IMR-90 (cell line): Measurements from ENCODE around the gene PPIP5K2. TPM values are rescaled to one million over a fixed set of nuclear protein-coding genes. Genes with fewer than 3 reads are reported as not detected.

ENCODE experiments used
- ATAC-seq: fragments of 200-7000 bp; cut with Tn5 transposase; 2 replicates; pipeline ENCODE4 v1.9.1; 2020; ENCODE audit warnings: low read depth, mild to moderate bottlenecking, moderate library complexity
- BruUV-seq: library from RNA; stranded (reverse); fragments of 400-500 nt; replicated peaks from 2 replicates; lab custom pipeline; 2021; lab: Mats Ljungman, UMichigan
- CTCF ChIA-PET: fragments of 300-600 bp; formaldehyde crosslinking; extraction: SDS; loops from one replicate; lab custom pipeline; 2021; ENCODE audit warnings: antibody characterized with exemption; lab: Yijun Ruan, JAX
- POLR2A ChIA-PET: fragments of 300-600 bp; sonication (Branson Sonifier 250); formaldehyde crosslinking; loops from one replicate; lab custom pipeline; 2022; ENCODE audit warnings: antibody characterized with exemption; ENCODE audit not compliant: unreplicated experiment; lab: Charles Lee
- DNase-seq: peaks from one replicate; pipeline ENCODE4 v3.0.0; 2013
- H2AFZ ChIP-seq: replicated peaks from 2 replicates; pipeline ENCODE3; 2013; ENCODE audit warnings: low read length, mild to moderate bottlenecking; ENCODE audit not compliant: poor library complexity
- H2AK5ac ChIP-seq: 2 replicates; pipeline ENCODE4 v1.6.1; 2013; ENCODE audit warnings: low read depth, low read length, inconsistent platforms
- H2AK9ac ChIP-seq: replicated peaks from 2 replicates; pipeline ENCODE3; 2013; ENCODE audit warnings: mild to moderate bottlenecking, low read depth, low read length, moderate library complexity; ENCODE audit not compliant: poor library complexity
- H2BK120ac ChIP-seq: 2 replicates; pipeline ENCODE4 v1.6.1; 2013; ENCODE audit warnings: low read depth, low read length, inconsistent platforms
- H2BK15ac ChIP-seq: 3 replicates; pipeline ENCODE4 v1.6.1; 2013; ENCODE audit warnings: low read depth, low read length, inconsistent platforms
- H2BK20ac ChIP-seq: 2 replicates; pipeline ENCODE4 v1.6.1; 2013; ENCODE audit warnings: low read depth, mild to moderate bottlenecking, inconsistent platforms, low read length, moderate library complexity
- H2BK5ac ChIP-seq: 2 replicates; pipeline ENCODE4 v1.6.1; 2013; ENCODE audit warnings: mild to moderate bottlenecking, low read depth, low read length, inconsistent platforms; ENCODE audit not compliant: poor library complexity, severe bottlenecking
- H3K14ac ChIP-seq: replicated peaks from 2 replicates; pipeline ENCODE4 v1.6.1; 2013; ENCODE audit warnings: low read depth, low read length, inconsistent platforms
- H3K18ac ChIP-seq: 2 replicates; pipeline ENCODE4 v1.6.1; 2013; ENCODE audit warnings: low read depth, low read length, control low read depth
- H3K23ac ChIP-seq: 2 replicates; pipeline ENCODE4 v1.6.1; 2013; ENCODE audit warnings: low read depth, low read length, inconsistent platforms
- H3K27ac ChIP-seq: 2 replicates; pipeline ENCODE4 v1.5.1; 2013; ENCODE audit warnings: mild to moderate bottlenecking, control low read depth, low read length; ENCODE audit not compliant: insufficient read depth
- H3K27me3 ChIP-seq: 2 replicates; pipeline ENCODE4 v1.6.1; 2013; ENCODE audit warnings: low read length; ENCODE audit not compliant: control insufficient read depth, insufficient read depth
- H3K36me3 ChIP-seq: 2 replicates; pipeline ENCODE4 v1.6.1; 2013; ENCODE audit warnings: low read length, mixed read lengths; ENCODE audit not compliant: control insufficient read depth, insufficient read depth
- H3K4ac ChIP-seq: 2 replicates; pipeline ENCODE4 v1.6.1; 2013; ENCODE audit warnings: low read depth, low read length, inconsistent platforms
- H3K4me1 ChIP-seq: 2 replicates; pipeline ENCODE4 v1.6.1; 2013; ENCODE audit warnings: low read length, mixed read lengths; ENCODE audit not compliant: control insufficient read depth, insufficient read depth
- H3K4me2 ChIP-seq: 2 replicates; pipeline ENCODE4 v1.6.1; 2013; ENCODE audit warnings: low read depth, mild to moderate bottlenecking, control low read depth, low read length, moderate library complexity
- H3K4me3 ChIP-seq: 2 replicates; pipeline ENCODE4 v1.5.1; 2013; ENCODE audit warnings: low read depth, mild to moderate bottlenecking, control low read depth, low read length, moderate library complexity; ENCODE audit not compliant: insufficient read depth
- H3K56ac ChIP-seq: 2 replicates; pipeline ENCODE4 v1.6.1; 2013; ENCODE audit warnings: low read length, inconsistent platforms; ENCODE audit not compliant: insufficient read depth; ENCODE audit errors: extremely low read depth
- H3K79me1 ChIP-seq, 2 experiments: 2 replicates each; pipeline ENCODE4 v1.6.1; 2013; ENCODE audit warnings: low read length in 2 of 2, inconsistent platforms in 1 of 2, low read depth in 1 of 2
- H3K9ac ChIP-seq: 2 replicates; pipeline ENCODE4 v1.6.1; 2013; ENCODE audit warnings: low read depth, low read length, control low read depth
- H3K9me1 ChIP-seq: 2 replicates; pipeline ENCODE4 v1.6.1; 2013; ENCODE audit warnings: low read length, inconsistent platforms; ENCODE audit not compliant: insufficient read depth
- H3K9me3 ChIP-seq: 2 replicates; pipeline ENCODE4 v1.6.1; 2013; ENCODE audit warnings: low read length; ENCODE audit not compliant: control insufficient read depth, insufficient read depth
- H4K20me1 ChIP-seq: 2 replicates; pipeline ENCODE4 v1.6.1; 2013; ENCODE audit warnings: low read length, inconsistent platforms; ENCODE audit not compliant: insufficient read depth
- H4K5ac ChIP-seq: 2 replicates; pipeline ENCODE4 v1.6.1; 2013; ENCODE audit warnings: mild to moderate bottlenecking, low read depth, low read length, control low read depth
- H4K8ac ChIP-seq, 2 experiments: 2 replicates each; pipeline ENCODE4 v1.6.1; 2013; ENCODE audit warnings: low read depth in 2 of 2, low read length in 2 of 2, control low read depth in 1 of 2, inconsistent platforms in 1 of 2
- H4K91ac ChIP-seq: 2 replicates; pipeline ENCODE4 v1.6.1; 2013; ENCODE audit warnings: low read depth, low read length, inconsistent platforms; ENCODE audit not compliant: insufficient read depth
- BHLHE40 ChIP-seq: fragments of 150-350 bp; IDR thresholded peaks from 2 replicates; pipeline ENCODE4 v1.6.1; 2016; ENCODE audit warnings: mild to moderate bottlenecking, low read depth, low read length
- CEBPB ChIP-seq: IDR thresholded peaks from 2 replicates; pipeline ENCODE4 v1.6.1; 2012; ENCODE audit warnings: low read depth, low read length, improper control_type of control experiment
- CHD1 ChIP-seq: IDR thresholded peaks from 2 replicates; pipeline ENCODE4 v1.6.1; 2012; ENCODE audit warnings: low read depth, low read length, improper control_type of control experiment
- MAFK ChIP-seq: IDR thresholded peaks from 2 replicates; pipeline ENCODE4 v1.6.1; 2012; ENCODE audit warnings: low read depth, low read length, improper control_type of control experiment
- MAZ ChIP-seq: IDR thresholded peaks from 2 replicates; pipeline ENCODE4 v1.6.1; 2012; ENCODE audit warnings: low read depth, mild to moderate bottlenecking, low read length, improper control_type of control experiment, moderate library complexity, borderline replicate concordance
- MXI1 ChIP-seq: IDR thresholded peaks from 2 replicates; pipeline ENCODE4 v1.6.1; 2012; ENCODE audit warnings: low read depth, mild to moderate bottlenecking, low read length, moderate library complexity, borderline replicate concordance
- POLR2A ChIP-seq: IDR thresholded peaks from 2 replicates; pipeline ENCODE4 v1.6.1; 2012; ENCODE audit warnings: mild to moderate bottlenecking, low read depth, low read length
- RAD21 ChIP-seq: IDR thresholded peaks from 2 replicates; pipeline ENCODE4 v1.6.1; 2012; ENCODE audit warnings: low read length, improper control_type of control experiment
- SMC3 ChIP-seq: fragments of 150-350 bp; IDR thresholded peaks from 2 replicates; pipeline ENCODE4 v1.6.1; 2016; ENCODE audit warnings: low read depth, mild to moderate bottlenecking, antibody characterized with exemption, low read length, moderate library complexity
- WGBS, 2 experiments: methylation state at CpG; one replicate each; pipeline versions ENCODE4 v1.1.5 to v1.1.7; 2013; ENCODE audit warnings: missing lambda C conversion rate in 2 of 2; ENCODE audit not compliant: insufficient read length in 1 of 2; ENCODE audit errors: extremely low coverage in 2 of 2; 5-methylcytosine and 5-hydroxymethylcytosine counted together
- dilution Hi-C: fragments of 300-500 bp; cut with HindIII; formaldehyde crosslinking; loops from one replicate; pipeline ENCODE4 v1.14.3; 2018; ENCODE audit warnings: low sequenced_read_pairs; ENCODE audit not compliant: unreplicated experiment
- in situ Hi-C: fragments of 300-500 bp; cut with MboI; formaldehyde crosslinking; loops from 3 replicates; pipeline ENCODE4 v1.14.3; 2019; ENCODE audit warnings: low sequenced_read_pairs, inconsistent platforms, mixed read lengths
- intact Hi-C: fragments of 100-400 bp; cut with micrococcal nuclease; formaldehyde crosslinking; loops from 2 replicates; pipeline ENCODE4 v1.10.0; 2022
- polyA plus RNA-seq, 3 experiments: library from polyadenylated mRNA; depleted of rRNA; stranded (reverse); fragments of >200 nt; gene quantifications; 2 replicates each; pipeline ENCODE4 v1.2.3, GENCODE V29; 2012; ENCODE audit warnings: low replicate concordance in 1 of 3
- total RNA-seq: library from RNA; depleted of rRNA; stranded (reverse); fragments of >200 nt; gene quantifications from 2 replicates; pipeline ENCODE4 v1.2.3, GENCODE V29; 2012
- TF ChIP-seq, protein P1 (sequence below): conservative IDR thresholded peaks from 2 replicates; pipeline ENCODE4 v1.5.1; 2012; ENCODE audit warnings: mild to moderate bottlenecking, low read depth, low read length, improper control_type of control experiment

PPIP5K2 gene
- total and polyA plus RNA-seq, 2 of the 4 experiments (the other 2 are of a cell fraction): 32.4 to 67.6 TPM

- H3K27me3 ChIP-seq: no peaks in the 10 kb centered on the region
- H3K4me1 ChIP-seq: no peaks in the 10 kb centered on the region
- H3K56ac ChIP-seq: no peak overlapping the region
- H3K36me3 ChIP-seq: no peaks in the 10 kb centered on the region
- no TSS peak for BruUV-seq
- H2BK20ac ChIP-seq: no peak overlapping the region
- DNase-seq: peak; percentile 55
- no peak overlapping the region for H2AK5ac ChIP-seq
- intact Hi-C loops (loop anchor here (1.0 kb wide), 1 partner anchor 243 kb away; no protein-coding TSS in a partner anchor), in situ Hi-C loops (loop anchor here (5.0 kb wide), 1 partner anchor 245 kb away; no protein-coding TSS in a partner anchor), dilution Hi-C loops (no loop called here)
- POLR2A ChIA-PET: no interaction called here
- no peaks in the 10 kb centered on the region for H3K9me1 ChIP-seq
- H2BK120ac ChIP-seq: no peak overlapping the region
- H4K20me1 ChIP-seq: no peaks in the 10 kb centered on the region
- H4K91ac ChIP-seq: no peak overlapping the region
- WGBS, 2 experiments: no CpG with 5 or more reads among the region's 7 CpGs
- no peaks in the 10 kb centered on the region for H3K9me3 ChIP-seq
- H3K18ac ChIP-seq: no peak overlapping the region
- H3K4me2 ChIP-seq: no peak overlapping the region
- TF ChIP-seq MXI1 (no peak), MAZ (no peak), CEBPB (no peak), CHD1 (no peak), MAFK (no peak), BHLHE40 (no peak), RAD21 (peak; percentile 78), POLR2A (no peak), SMC3 (peak; percentile 95)
- TF ChIP-seq, protein P1, sequence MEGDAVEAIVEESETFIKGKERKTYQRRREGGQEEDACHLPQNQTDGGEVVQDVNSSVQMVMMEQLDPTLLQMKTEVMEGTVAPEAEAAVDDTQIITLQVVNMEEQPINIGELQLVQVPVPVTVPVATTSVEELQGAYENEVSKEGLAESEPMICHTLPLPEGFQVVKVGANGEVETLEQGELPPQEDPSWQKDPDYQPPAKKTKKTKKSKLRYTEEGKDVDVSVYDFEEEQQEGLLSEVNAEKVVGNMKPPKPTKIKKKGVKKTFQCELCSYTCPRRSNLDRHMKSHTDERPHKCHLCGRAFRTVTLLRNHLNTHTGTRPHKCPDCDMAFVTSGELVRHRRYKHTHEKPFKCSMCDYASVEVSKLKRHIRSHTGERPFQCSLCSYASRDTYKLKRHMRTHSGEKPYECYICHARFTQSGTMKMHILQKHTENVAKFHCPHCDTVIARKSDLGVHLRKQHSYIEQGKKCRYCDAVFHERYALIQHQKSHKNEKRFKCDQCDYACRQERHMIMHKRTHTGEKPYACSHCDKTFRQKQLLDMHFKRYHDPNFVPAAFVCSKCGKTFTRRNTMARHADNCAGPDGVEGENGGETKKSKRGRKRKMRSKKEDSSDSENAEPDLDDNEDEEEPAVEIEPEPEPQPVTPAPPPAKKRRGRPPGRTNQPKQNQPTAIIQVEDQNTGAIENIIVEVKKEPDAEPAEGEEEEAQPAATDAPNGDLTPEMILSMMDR: peak; percentile 91
- CTCF ChIA-PET: interaction anchor here (0.7 to 1.8 kb wide), 12 partner anchors 8 to 249 kb away, joined by 3 to 17 read pairs (median 4); partner anchors contain the start of gene MACIR
- H3K4me3 ChIP-seq: no peak overlapping the region
- H4K8ac ChIP-seq: no peak overlapping the region
- no peak overlapping the region for H2AK9ac ChIP-seq
- H3K9ac ChIP-seq: no peak overlapping the region
- H4K5ac ChIP-seq: no peak overlapping the region
- H2BK5ac ChIP-seq: no peak overlapping the region
- H3K23ac ChIP-seq: no peak overlapping the region
- H3K27ac ChIP-seq: no peak overlapping the region
- H3K14ac ChIP-seq: no peak overlapping the region
- H3K4ac ChIP-seq: no peak overlapping the region
- H2BK15ac ChIP-seq: no peak overlapping the region
- no peaks in the 10 kb centered on the region for H3K79me1 ChIP-seq
- ATAC-seq: peak; percentile 87
- H2AFZ ChIP-seq: no peak overlapping the region
Observed at GRCh38 chr5:103232393-103232999, 112.4 kb downstream of the PPIP5K2 start.
